Activated T-helper 2 cell treated with anti-CD3 and anti-CD28 coated beads, Interferon-gamma antibody, Interleukin-2, Interleukin-4, amounts not matched to agents 10 μg/mL and 5 μg/mL and 100 μg/mL, durations not matched to agents 14 hours and 24 hours and 36 hours (primary cell): Measurements from ENCODE around the gene TMEM198. TPM values are rescaled to one million over a fixed set of nuclear protein-coding genes. Genes with fewer than 3 reads are reported as not detected.

Experiments
- DNase-seq: peaks from one replicate; pipeline ENCODE4 v3.0.0; 2021; ENCODE audit warnings: low spot score
- H3K27ac Mint-ChIP-seq: one replicate; pipeline ENCODE4 v1.8.0; 2021; ENCODE audit warnings: mixed read lengths
- H3K27me3 Mint-ChIP-seq: one replicate; pipeline ENCODE4 v1.8.0; 2021; ENCODE audit warnings: low read depth, mixed read lengths
- H3K36me3 Mint-ChIP-seq: one replicate; pipeline ENCODE4 v1.8.0; 2021; ENCODE audit warnings: low read depth, mixed read lengths
- H3K4me1 Mint-ChIP-seq: one replicate; pipeline ENCODE4 v1.8.0; 2021; ENCODE audit warnings: low read depth, mixed read lengths
- H3K4me3 Mint-ChIP-seq: one replicate; pipeline ENCODE4 v1.8.0; 2021; ENCODE audit warnings: low read depth, mild to moderate bottlenecking, moderate library complexity, mixed read lengths
- H3K9me3 Mint-ChIP-seq: one replicate; pipeline ENCODE4 v1.8.0; 2021; ENCODE audit warnings: mixed read lengths
- intact Hi-C: fragments of 100-400 bp; cut with micrococcal nuclease; formaldehyde crosslinking; loops from one replicate; pipeline ENCODE4 v1.15.1; 2023
- total RNA-seq: library from RNA; stranded (reverse); gene quantifications from 2 replicates; pipeline ENCODE4 v1.2.3, GENCODE V29; 2022

The TMEM198 gene
- total RNA-seq, 1 donor from 2014 or later, result 4.9 TPM

DNA sequence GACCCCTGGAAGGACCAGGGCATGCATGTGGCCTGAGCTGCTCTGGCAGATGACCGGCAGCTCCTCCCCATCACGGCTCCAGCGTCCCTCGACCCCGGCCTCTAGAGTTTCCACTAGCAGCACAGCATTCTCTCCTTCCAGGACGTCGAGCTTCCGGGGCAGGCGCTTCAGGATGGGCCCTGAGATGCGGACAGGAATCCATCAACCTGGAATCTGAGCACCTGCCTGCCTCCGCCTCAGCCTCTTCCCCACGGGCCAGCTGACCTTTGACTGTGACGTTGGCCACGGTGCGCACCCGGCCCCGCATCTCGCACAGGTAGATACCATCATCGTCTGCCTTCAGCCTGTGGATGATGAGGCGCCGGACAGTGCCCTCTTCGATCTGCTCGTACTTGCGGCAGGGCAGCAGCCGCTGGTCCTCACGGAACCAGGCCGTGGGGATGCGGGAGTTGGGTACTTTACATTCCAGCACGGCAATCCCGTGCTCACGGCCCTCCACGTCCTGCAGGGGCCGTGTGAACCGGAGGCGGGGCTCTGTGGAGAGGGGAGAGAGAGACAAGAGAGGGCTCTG lies 24.0 kb downstream of the TMEM198 start:
- no peaks in the 10 kb centered on the region for H3K9me3 Mint-ChIP-seq
- no peak overlapping the region for H3K4me3 Mint-ChIP-seq
- intact Hi-C loops, result no loop called here
- no peak overlapping the region for H3K27ac Mint-ChIP-seq
- DNase-seq, result no peak
- peaks cover 24% of the 10 kb centered on the region for H3K27me3 Mint-ChIP-seq
- H3K36me3 Mint-ChIP-seq, result no peaks in the 10 kb centered on the region
- H3K4me1 Mint-ChIP-seq, result no peaks in the 10 kb centered on the region

DNA sequence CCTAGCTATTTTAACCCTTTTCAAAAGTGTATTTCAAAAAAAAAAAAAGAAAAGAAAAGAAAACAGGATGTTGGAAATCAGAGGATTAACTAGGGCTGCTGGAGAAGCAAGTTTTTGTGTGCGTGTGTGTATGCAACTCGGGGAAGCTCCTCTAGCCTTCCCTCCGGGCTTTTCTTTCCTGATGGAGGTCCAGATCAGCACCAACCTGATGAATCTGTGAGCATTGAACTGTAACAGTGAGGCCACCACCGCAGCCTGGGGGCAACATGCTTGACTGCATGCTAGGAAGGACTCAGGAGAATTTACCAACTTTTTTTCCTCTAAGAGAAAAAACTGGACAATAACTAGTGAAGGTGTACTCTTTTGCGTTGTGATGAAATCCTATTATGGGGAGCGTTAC lies 25.2 kb downstream of the TMEM198 start:
- no peaks in the 10 kb centered on the region for H3K36me3 Mint-ChIP-seq
- intact Hi-C loops, result no loop called here
- peaks cover 31% of the 10 kb centered on the region for H3K27me3 Mint-ChIP-seq
- H3K4me1 Mint-ChIP-seq, result no peaks in the 10 kb centered on the region
- no peak for DNase-seq
- H3K4me3 Mint-ChIP-seq, result no peak overlapping the region
- H3K9me3 Mint-ChIP-seq, result no peaks in the 10 kb centered on the region
- H3K27ac Mint-ChIP-seq, result no peak overlapping the region

DNA sequence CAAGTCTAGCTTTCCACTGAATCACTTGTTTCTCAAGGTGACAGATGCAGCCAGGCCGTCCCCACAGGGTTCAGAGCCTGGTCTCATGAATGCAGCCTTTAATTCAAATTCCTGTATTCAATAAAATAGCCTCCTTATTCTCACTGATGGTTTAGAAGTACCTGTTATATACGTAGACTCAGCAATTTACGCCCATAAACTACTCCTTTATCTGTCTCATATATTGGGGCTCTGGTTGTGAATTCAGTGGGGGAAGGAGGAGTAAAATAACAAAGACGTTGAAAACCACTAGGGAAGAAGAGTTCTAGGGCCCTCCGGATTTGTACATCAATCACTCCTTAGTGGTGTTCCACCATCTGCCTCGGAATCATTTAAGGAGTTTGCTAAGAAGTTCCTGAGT lies 25.8 kb downstream of the TMEM198 start:
- Mint-ChIP-seq H3K4me3 (no peak overlapping the region), H3K4me1 (no peaks in the 10 kb centered on the region), H3K27me3 (peaks cover 31% of the 10 kb centered on the region), H3K36me3 (no peaks in the 10 kb centered on the region), H3K27ac (no peak overlapping the region), H3K9me3 (no peaks in the 10 kb centered on the region)
- intact Hi-C loops, result no loop called here
- no peak for DNase-seq

DNA sequence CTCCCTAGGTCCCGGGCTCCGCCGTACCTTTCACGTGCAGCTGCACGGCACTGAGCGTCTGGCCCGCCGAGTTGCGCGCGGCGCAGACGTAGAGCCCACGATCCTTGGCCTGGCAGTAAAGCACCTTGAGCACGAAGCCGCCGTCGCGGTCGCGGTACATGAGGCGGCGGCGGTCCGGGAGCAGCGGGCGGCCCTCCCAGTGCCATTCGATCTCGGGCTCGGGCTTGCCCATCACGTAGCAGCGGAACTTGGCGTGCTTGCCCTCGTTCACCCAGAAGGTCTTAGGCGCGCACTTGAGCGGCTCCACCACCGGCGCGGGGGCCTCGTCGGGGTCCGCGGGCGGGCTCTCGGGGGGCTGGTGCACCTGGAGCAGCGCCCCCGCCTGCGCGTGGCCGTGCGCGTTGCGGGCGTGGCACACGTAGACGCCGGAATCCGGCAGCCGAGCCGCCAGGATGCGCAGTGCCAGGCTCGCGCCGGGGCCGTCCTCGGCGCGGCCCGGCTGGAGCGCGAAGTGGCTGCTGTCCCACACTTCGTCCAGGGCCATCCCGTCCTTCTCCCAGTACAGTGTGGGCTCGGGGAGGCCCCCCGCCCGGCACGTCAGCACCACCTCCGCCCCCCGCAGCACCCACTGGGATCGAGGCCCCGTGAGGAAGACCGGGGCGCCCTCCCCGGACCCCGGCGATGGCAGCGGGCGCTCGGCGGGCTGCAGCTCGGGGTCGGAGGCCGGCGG lies 26.5 kb downstream of the TMEM198 start:
- Mint-ChIP-seq H3K4me3 (no peak overlapping the region), H3K36me3 (no peaks in the 10 kb centered on the region), H3K4me1 (no peaks in the 10 kb centered on the region), H3K27me3 (peaks cover 31% of the 10 kb centered on the region), H3K9me3 (no peaks in the 10 kb centered on the region), H3K27ac (no peak overlapping the region)
- DNase-seq, result no peak
- intact Hi-C loops, result no loop called here

DNA sequence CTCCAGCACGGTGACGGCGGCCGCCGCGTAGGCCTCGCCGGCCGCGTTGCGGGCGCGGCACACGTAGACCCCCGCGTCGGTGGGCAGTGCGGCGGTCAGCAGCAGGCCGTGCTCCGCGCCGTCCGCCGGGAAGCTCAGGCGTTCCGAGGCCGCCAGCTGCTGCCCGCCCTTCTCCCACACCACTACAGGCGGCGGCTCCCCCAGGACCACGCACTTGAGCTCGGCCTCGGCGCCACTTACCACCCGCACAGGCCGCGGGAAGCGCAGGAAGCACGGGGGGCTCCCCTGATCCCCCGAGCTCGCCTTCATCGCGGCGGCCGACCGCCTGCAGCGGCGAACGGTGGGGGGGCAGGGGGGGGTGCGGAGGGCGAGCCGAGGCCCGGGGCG lies 27.1 kb downstream of the TMEM198 start:
- intact Hi-C loops, result no loop called here
- peaks cover 31% of the 10 kb centered on the region for H3K27me3 Mint-ChIP-seq
- H3K27ac Mint-ChIP-seq, result no peak overlapping the region
- H3K4me3 Mint-ChIP-seq, result no peak overlapping the region
- no peak for DNase-seq
- H3K36me3 Mint-ChIP-seq, result no peaks in the 10 kb centered on the region
- H3K4me1 Mint-ChIP-seq, result no peaks in the 10 kb centered on the region
- no peaks in the 10 kb centered on the region for H3K9me3 Mint-ChIP-seq

DNA sequence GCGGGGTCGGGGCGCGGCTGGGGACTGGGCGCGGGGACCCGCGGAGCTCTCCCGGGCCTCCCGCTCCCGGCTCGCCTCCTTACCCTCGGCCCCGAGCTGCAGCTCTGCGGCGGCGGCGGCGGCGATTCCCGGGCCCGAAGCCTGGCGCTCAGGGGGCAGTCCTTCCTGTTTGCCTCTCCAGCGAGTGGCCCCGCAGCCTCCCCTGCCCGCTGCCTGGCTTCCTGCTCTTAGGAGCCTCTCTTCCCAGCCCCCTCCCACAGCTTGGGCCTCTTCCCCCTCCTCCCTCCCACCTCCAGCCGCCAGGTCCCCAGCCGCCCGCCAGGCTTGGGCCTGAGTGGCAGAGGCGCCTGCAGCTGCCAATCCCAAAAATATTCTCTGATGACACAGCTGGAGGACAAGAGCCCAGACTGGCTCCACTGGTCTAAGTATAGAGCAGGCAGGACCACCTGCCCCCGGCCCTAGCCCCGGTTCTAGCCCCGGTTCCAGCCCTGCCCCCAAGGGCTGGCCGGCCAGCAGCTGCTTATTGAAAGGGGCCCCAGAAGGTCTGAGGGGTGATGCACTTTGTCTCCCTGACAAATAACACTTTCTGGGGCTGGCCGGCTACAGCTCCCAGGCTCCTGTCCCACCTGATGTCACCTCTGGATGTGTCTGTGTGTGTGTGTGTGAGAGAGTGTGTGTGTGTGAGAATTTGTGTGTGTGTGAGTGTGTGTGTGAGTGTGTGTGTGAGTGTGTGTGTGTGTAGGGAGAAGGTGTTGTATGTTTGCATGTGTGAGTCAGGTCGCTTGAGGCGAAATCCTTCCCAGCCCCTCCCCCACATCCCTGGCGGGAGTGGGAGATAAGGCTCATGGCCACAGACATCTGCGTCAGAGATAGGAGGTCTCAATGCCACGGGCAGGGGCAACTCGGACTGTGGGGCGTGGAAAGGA lies 27.7 kb downstream of the TMEM198 start, which contains the start of gene OBSL1:
OBSL1 (minus strand) TSS at position 229 of the 926 bp plus-strand sequence. CDS start 307 bp downstream, outside the sequence.
- Mint-ChIP-seq H3K36me3 (no peaks in the 10 kb centered on the region), H3K27ac (no peak within 1 kb of the TSS), H3K27me3 (peaks cover 31% of the 10 kb centered on the region), H3K9me3 (no peaks in the 10 kb centered on the region), H3K4me1 (no peaks in the 10 kb centered on the region), H3K4me3 (no peak within 1 kb of the TSS)
- intact Hi-C loops, result no loop called here
- no peak for DNase-seq

DNA sequence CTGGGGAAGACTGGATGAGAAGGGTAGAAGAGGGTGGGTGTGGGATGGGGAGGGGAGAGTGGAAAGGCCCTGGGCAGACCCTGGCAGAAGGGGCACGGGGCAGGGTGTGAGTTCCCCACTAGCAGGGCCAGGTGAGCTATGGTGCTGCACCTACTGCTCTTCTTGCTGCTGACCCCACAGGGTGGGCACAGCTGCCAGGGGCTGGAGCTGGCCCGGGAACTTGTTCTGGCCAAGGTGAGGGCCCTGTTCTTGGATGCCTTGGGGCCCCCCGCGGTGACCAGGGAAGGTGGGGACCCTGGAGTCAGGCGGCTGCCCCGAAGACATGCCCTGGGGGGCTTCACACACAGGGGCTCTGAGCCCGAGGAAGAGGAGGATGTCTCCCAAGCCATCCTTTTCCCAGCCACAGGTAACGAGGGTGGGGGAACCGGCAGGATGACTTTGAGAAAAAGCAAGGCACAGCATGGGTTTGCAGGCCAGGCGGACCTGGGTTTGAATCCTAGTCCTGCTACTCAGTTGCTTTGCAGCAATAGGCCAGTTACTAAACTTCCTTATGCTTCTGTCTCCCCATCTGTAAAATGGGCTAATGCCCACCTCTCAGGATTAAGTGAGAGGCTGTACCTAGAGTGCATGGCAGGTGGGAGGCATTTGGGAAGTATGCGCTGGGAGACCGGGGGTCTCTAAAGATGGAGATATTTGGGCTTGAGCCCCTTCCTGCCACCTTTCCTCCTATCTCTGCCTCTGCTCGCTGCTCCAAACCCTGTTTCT lies 28.6 kb downstream of the TMEM198 start, which contains the start of gene INHA:
INHA (plus strand) TSS at position 74 of the 765 bp plus-strand sequence; CDS start at position 139, 65 bp downstream.
- peaks cover 34% of the 10 kb centered on the region for H3K27me3 Mint-ChIP-seq
- intact Hi-C loops, result no loop called here
- H3K27ac Mint-ChIP-seq, result no peak within 1 kb of the TSS
- no peaks in the 10 kb centered on the region for H3K9me3 Mint-ChIP-seq
- DNase-seq, result no peak
- no peaks in the 10 kb centered on the region for H3K36me3 Mint-ChIP-seq
- H3K4me1 Mint-ChIP-seq, result no peaks in the 10 kb centered on the region
- H3K4me3 Mint-ChIP-seq, result no peak within 1 kb of the TSS

DNA sequence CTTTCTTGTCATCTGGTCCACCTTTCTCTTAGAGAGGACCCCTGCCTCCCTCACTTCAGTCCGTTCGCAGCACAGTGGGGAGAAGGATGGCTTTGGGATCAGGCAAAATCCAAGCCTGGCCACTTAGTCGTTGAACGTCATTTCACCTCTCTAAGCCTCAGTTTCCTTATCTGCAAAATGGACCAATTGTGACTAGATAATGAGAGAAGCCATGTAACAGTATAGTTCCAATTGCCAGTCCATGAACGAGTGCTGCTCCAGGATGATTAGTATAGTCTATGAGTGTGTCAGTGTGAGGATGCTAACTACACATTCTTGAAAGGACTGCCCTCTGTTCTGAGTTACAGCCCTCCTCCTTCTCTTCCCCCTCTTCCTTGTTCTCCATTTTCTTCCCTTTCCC lies 29.3 kb downstream of the TMEM198 start:
- Mint-ChIP-seq H3K27me3 (peaks cover 34% of the 10 kb centered on the region), H3K4me3 (no peak overlapping the region), H3K27ac (no peak overlapping the region), H3K36me3 (no peaks in the 10 kb centered on the region), H3K4me1 (no peaks in the 10 kb centered on the region), H3K9me3 (no peaks in the 10 kb centered on the region)
- intact Hi-C loops, result no loop called here
- DNase-seq, result no peak

DNA sequence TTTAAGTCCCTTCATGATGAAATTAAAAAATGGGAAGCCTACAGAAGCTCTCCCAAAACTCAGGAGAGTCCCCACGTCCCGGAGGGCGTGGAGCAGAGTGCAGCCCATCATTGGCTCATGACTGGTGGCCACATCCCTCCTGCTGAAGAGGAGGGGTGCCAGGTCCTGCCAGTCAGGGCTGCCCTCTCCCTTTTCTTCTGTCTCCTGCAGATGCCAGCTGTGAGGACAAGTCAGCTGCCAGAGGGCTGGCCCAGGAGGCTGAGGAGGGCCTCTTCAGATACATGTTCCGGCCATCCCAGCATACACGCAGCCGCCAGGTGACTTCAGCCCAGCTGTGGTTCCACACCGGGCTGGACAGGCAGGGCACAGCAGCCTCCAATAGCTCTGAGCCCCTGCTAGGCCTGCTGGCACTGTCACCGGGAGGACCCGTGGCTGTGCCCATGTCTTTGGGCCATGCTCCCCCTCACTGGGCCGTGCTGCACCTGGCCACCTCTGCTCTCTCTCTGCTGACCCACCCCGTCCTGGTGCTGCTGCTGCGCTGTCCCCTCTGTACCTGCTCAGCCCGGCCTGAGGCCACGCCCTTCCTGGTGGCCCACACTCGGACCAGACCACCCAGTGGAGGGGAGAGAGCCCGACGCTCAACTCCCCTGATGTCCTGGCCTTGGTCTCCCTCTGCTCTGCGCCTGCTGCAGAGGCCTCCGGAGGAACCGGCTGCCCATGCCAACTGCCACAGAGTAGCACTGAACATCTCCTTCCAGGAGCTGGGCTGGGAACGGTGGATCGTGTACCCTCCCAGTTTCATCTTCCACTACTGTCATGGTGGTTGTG lies 30.9 kb downstream of the TMEM198 start:
- Mint-ChIP-seq H3K27ac (no peak overlapping the region), H3K9me3 (no peaks in the 10 kb centered on the region), H3K4me3 (no peak overlapping the region), H3K36me3 (no peaks in the 10 kb centered on the region), H3K27me3 (peaks cover 32% of the 10 kb centered on the region), H3K4me1 (no peaks in the 10 kb centered on the region)
- no peak for DNase-seq
- intact Hi-C loops, result no loop called here

DNA sequence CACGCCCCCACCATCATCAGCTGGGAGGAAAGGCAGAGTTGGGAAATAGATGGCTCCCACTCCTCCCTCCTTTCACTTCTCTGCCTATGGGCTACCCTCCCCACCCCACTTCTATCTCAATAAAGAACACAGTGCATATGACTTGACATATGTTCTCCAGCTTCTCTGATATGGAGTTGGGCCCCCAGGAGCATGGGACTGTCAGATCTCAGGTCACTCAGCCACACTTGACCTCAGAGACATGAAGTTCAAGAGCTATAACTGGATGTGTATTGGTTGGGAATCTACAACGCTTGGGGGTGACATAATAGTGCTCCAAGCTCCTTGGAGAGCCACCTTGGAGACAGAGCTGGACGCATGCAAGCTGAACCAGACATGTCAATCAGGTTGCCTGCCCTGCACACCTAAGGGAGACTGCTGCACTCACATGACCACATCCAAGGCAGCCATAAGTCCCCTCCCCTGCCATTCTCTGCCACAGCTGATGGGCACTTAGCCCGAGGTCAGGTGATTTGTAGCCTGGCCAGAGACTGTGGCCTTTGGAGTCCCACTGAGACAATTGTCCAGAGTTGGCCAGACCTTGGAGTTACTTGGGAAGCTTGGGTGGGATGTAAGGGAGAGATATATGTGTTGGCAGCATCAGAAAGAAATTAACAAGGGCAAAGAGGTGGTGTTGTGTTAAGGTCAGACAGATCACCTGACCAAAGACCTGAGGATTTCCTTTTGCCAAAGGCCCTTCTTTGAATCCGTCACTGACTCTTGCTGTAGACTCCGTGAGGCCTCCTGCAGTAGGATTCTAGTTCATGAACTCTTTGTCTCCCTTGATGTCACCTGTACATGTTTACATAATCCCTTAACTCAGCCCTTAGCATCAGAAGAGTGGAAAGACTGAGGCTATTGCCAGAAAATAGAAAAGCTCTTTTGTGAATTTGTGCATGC lies 32.0 kb downstream of the TMEM198 start:
- Mint-ChIP-seq H3K36me3 (no peaks in the 10 kb centered on the region), H3K4me3 (no peak overlapping the region)

More for the DNA sequence above, 32.0 kb downstream of the TMEM198 start:
- intact Hi-C loops, result no loop called here
- H3K27ac Mint-ChIP-seq, result no peak overlapping the region
- DNase-seq, result no peak
- no peaks in the 10 kb centered on the region for H3K4me1 Mint-ChIP-seq
- H3K27me3 Mint-ChIP-seq, result peaks cover 27% of the 10 kb centered on the region
- H3K9me3 Mint-ChIP-seq, result no peaks in the 10 kb centered on the region
